HG03025 (cell line): ENCODE measurements around the gene ROBO2.

Experiments used
- ATAC-seq: cut with Tn5 transposase; IDR thresholded peaks from one replicate; pipeline ENCODE4 v1.9.1; 2021; ENCODE audit warnings: mild to moderate bottlenecking, moderate library complexity; ENCODE audit not compliant: unreplicated experiment, low FRiP score

ROBO2 gene

GRCh38 chr3:77247817-77248216 lies 207.9 kb downstream of the ROBO2 start:
- no peak for ATAC-seq

- ATAC-seq = no peak
Observed at GRCh38 chr3:77248420-77248819, 208.5 kb downstream of the ROBO2 start.

- no peak for ATAC-seq
Observed at GRCh38 chr3:77251136-77251535, 211.2 kb downstream of the ROBO2 start.

- peak; percentile 93 for ATAC-seq
Observed at GRCh38 chr3:77254967-77255831, 215.3 kb downstream of the ROBO2 start.

- no peak for ATAC-seq
Observed at GRCh38 chr3:77256584-77257503, 216.9 kb downstream of the ROBO2 start.

GRCh38 chr3:77259694-77260093 lies 219.8 kb downstream of the ROBO2 start:
- no peak for ATAC-seq

GRCh38 chr3:77262361-77262760 lies 222.5 kb downstream of the ROBO2 start:
- ATAC-seq = no peak

GRCh38 chr3:77267589-77267988 lies 227.7 kb downstream of the ROBO2 start:
- no peak for ATAC-seq

- no peak for ATAC-seq
Observed at GRCh38 chr3:77271306-77271705, 231.4 kb downstream of the ROBO2 start.

- no peak for ATAC-seq
Observed at GRCh38 chr3:77271711-77272110, 231.8 kb downstream of the ROBO2 start.

GRCh38 chr3:77279276-77279675 lies 239.4 kb downstream of the ROBO2 start:
- ATAC-seq = no peak

- ATAC-seq = no peak
Observed at GRCh38 chr3:77281721-77282120, 241.8 kb downstream of the ROBO2 start.

GRCh38 chr3:77283108-77283507 lies 243.2 kb downstream of the ROBO2 start:
- ATAC-seq = no peak

- ATAC-seq = no peak
Observed at GRCh38 chr3:77288348-77288747, 248.4 kb downstream of the ROBO2 start.

GRCh38 chr3:77296527-77296926 lies 256.6 kb downstream of the ROBO2 start:
- ATAC-seq = no peak

GRCh38 chr3:77298417-77298816 lies 258.5 kb downstream of the ROBO2 start:
- no peak for ATAC-seq

- ATAC-seq = no peak
Observed at GRCh38 chr3:77303955-77304699, 264.2 kb downstream of the ROBO2 start.

GRCh38 chr3:77304700-77305021 lies 264.8 kb downstream of the ROBO2 start:
- no peak for ATAC-seq

- ATAC-seq = no peak
Observed at GRCh38 chr3:77309460-77309859, 269.6 kb downstream of the ROBO2 start.

GRCh38 chr3:77313843-77314242 lies 273.9 kb downstream of the ROBO2 start:
- ATAC-seq = no peak

- ATAC-seq = no peak
Observed at GRCh38 chr3:77319711-77320110, 279.8 kb downstream of the ROBO2 start.
